ENCODE measurements around the gene GPRASP3.
"Not testable (repeated sequence)": the region's sequence is repeated elsewhere in the genome, so short reads cannot be mapped to it uniquely, and the experiment has no call there.

Gene GPRASP3, protein sequence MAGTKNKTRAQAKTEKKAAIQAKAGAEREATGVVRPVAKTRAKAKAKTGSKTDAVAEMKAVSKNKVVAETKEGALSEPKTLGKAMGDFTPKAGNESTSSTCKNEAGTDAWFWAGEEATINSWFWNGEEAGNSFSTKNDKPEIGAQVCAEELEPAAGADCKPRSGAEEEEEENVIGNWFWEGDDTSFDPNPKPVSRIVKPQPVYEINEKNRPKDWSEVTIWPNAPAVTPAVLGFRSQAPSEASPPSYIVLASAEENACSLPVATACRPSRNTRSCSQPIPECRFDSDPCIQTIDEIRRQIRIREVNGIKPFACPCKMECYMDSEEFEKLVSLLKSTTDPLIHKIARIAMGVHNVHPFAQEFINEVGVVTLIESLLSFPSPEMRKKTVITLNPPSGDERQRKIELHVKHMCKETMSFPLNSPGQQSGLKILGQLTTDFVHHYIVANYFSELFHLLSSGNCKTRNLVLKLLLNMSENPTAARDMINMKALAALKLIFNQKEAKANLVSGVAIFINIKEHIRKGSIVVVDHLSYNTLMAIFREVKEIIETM

DNA sequence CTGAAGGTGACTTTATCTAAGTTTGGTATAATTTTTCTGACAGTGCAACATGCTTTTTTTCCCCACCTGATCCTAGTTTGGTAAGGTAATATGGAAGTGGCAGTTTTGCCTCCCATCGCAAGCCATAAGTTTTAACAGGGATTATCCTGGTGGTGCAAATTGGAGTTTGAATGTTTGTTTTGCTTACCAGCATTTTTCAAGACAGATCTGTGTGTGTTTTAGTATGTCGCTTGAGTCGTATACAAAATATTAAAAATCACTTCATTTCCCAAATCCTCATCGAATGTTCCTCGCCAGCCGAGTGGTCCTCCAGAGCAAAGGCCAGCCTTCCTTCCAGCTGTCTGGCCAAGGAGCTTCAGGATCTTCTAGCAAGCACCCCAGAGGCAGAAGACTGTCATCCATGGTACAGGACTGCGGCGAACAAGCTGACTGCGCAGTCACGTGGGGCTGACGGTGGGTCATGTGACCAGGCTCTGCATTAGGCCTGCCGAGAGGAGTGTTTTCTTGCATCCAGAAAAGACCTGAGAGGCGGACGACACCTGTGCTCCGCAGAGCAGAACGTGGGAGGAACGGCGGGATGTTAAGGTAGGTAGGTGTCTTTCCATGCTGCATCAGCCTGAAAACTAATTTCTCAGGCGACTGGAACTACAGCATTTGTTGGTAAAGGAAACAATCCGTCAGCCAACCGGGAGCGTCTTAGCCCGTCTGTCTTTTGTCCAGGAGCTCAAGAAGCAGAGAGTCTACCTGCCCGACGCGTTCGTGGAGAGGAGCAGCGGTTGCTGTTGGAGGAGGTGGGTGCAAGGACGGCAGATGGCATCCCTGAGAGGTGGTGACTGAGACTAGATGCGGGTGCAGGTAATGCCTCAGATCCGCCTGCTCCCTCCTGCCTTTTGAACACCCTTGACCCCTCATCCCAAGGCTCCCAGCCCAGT lies at the start of gene GPRASP3:
Gene GPRASP3, plus strand, starts transcription at position 507 of the 932 bp plus-strand sequence. CDS start 28,253 bp downstream, outside the sequence.
- DNase-seq (ENCODE audit: low read depth in 1 of 2, low spot score in 1 of 2): peak; percentile 39 to 68

- no peak for DNase-seq (ENCODE audit: low read depth in 1 of 2, low spot score in 1 of 2)
These were observed 47.7 kb upstream of the GPRASP3 start for GRCh38 chrX:102672856-102673255.

- DNase-seq (ENCODE audit: low read depth in 1 of 2, low spot score in 1 of 2): not testable (repeated sequence)
These were observed 43.1 kb upstream of the GPRASP3 start for GRCh38 chrX:102677479-102677878.

- DNase-seq (ENCODE audit: low read depth in 1 of 2, low spot score in 1 of 2): no peak
These were observed 35.6 kb upstream of the GPRASP3 start for GRCh38 chrX:102684772-102685520.

GRCh38 chrX:102694749-102695148 lies 25.8 kb upstream of the GPRASP3 start:
- no peak for DNase-seq (ENCODE audit: low read depth in 1 of 2, low spot score in 1 of 2)

DNA sequence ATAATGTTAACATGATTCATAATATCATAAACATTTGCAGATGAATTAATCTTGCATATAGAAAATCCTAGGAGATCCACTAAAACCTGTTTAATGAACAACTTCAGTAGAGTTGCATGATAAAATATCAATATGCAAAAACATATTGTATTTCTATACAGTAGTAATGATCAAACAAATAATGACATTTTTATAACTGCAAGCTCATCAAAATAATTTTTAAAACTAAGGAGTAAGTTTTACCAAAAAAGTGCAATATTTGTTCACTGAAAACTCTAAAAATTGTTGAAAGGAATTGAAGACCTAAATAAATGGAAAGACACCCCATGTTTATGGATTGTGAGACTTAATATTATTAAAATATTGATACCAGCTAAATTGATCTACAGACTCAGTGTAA lies 24.2 kb upstream of the GPRASP3 start:
- DNase-seq (ENCODE audit: low read depth in 1 of 2, low spot score in 1 of 2): no peak

- DNase-seq (ENCODE audit: low read depth in 1 of 2, low spot score in 1 of 2): no peak
These were observed 23.0 kb upstream of the GPRASP3 start for GRCh38 chrX:102697494-102697893.

DNA sequence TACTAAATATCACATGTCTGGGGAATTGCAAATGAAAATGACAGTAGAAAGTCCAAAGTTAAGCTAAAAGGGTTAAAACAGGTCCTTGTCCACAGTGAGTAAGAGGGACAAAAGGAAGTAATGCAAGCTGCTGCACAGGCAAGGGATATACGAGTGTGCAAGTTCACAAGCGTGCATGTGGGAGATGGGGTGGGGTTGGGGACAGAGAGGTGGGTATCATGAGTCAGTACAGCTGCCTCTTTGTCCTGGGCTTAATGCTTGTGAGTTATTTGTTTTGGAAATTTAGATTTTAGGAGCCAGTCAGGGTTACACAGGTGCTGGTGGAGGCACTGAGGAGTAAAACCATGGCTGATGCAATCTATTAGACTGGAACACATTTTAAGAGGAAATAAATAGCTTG lies 11.6 kb upstream of the GPRASP3 start:
- DNase-seq (ENCODE audit: low read depth in 1 of 2, low spot score in 1 of 2): no peak

GRCh38 chrX:102711872-102712215 lies 8.7 kb upstream of the GPRASP3 start:
- no peak for DNase-seq (ENCODE audit: low read depth in 1 of 2, low spot score in 1 of 2)

GRCh38 chrX:102712216-102712966 lies 8.2 kb upstream of the GPRASP3 start, which contains the start of gene GPRASP2:
TSS of gene GPRASP2 (plus strand) at chrX:102712448. CDS start at chrX:102714870, 2,422 bp downstream.
- DNase-seq (ENCODE audit: low read depth in 1 of 2, low spot score in 1 of 2): no peak

DNA sequence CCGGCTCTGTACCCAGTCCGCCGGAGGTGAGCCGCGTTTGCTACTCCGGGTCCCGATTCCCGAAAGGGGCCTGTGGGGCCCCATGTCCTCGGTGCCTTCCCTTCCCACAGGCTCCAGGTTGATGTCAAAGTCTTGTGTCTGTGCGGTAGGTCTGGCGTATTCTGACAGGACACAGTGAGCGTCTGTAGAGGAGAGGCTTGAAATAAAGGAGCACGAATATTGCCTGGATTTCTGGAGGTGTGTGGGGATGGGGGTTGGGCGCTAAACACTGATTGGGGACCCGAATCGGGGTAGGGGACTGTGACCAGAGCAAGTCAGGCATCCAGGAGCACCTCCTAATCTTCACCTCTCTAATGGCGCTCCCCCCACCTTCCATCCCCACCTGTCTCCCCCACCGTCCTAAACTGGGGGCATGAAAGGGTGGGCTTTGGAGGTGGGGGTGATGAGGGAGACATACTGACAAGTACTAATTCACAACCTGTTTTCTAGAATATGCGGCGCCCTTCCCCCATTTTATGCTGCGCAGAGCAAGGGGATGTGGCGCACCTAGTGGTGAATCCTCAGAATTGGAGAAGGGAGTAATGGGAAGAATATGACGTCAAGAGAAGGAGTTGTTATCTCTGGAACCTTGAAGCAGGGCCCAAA lies 7.4 kb upstream of the GPRASP3 start:
- DNase-seq (ENCODE audit: low read depth in 1 of 2, low spot score in 1 of 2): no peak

- no peak for DNase-seq (ENCODE audit: low read depth in 1 of 2, low spot score in 1 of 2)
These were observed 5.5 kb upstream of the GPRASP3 start for GRCh38 chrX:102714994-102715393.

GRCh38 chrX:102715967-102716366 lies 4.6 kb upstream of the GPRASP3 start:
- no peak for DNase-seq (ENCODE audit: low read depth in 1 of 2, low spot score in 1 of 2)

DNA sequence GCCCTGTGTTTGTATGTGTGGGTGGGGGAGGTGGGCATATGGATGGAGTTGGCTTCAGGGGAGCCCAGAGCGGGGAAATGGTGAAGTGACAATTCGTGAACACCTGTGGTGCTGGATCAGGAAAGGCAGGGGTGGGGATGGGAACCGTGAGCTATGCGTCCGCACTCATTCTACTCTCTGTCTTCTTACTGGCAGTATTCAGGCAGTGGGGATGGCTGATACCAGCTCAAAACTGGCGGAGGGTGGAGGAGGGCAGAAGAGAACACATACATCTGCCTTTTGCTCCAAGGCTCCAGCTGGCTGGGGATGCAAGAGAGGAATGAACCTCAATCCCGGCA lies 595 bp downstream of the GPRASP3 start:
- not testable (repeated sequence) for DNase-seq (ENCODE audit: low read depth in 1 of 2, low spot score in 1 of 2)

DNA sequence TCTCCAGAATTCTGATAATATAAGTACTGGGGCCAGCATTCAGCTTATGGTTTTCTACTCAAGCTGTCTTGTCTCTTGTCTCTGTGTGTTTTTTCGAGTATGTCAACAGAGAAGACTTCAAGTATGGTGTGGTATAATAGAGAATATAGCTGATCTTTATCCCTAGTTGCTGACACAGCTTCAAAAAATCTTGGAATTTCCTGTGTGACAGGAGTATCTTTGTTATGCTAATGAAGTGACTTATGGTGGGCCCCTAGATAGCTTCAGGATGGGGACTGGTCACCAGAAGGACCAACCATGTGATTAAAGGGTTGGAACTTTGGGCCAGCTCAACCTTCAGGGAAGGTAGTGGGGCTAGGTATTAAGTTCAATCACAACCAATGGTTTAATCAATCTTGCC lies 2.9 kb downstream of the GPRASP3 start:
- DNase-seq (ENCODE audit: low read depth in 1 of 2, low spot score in 1 of 2): no peak

DNA sequence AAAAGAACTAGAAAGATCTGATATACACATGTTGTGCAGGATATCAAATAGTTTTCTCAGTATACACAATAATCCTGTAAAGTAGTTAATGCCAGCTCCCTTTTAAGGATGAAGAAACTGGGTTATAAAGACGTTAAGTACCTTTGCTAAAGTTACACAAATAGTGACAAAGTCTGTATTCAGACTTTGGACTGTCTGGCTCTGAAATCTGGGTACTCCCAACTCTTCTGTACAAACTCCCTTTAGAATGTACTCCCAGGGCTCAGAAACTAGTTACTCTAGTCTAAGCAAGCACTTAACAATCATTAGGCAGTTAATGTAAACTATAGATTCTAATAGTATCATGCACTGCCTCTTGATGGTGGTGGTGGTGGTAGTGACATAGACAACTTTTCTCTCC lies 7.2 kb downstream of the GPRASP3 start:
- no peak for DNase-seq (ENCODE audit: low read depth in 1 of 2, low spot score in 1 of 2)

GRCh38 chrX:102728646-102729045 lies 8.1 kb downstream of the GPRASP3 start:
- no peak for DNase-seq (ENCODE audit: low read depth in 1 of 2, low spot score in 1 of 2)

GRCh38 chrX:102739657-102740056 lies 19.1 kb downstream of the GPRASP3 start:
- DNase-seq (ENCODE audit: low read depth in 1 of 2, low spot score in 1 of 2): no peak

GRCh38 chrX:102744307-102744706 lies 23.8 kb downstream of the GPRASP3 start:
- DNase-seq (ENCODE audit: low read depth in 1 of 2, low spot score in 1 of 2): no peak

- DNase-seq (ENCODE audit: low read depth in 1 of 2, low spot score in 1 of 2): no peak
These were observed 24.9 kb downstream of the GPRASP3 start for GRCh38 chrX:102745513-102745856.
